H1 (cell line): ENCODE results near the gene RANBP2. TPM values are rescaled to one million over a fixed set of nuclear protein-coding genes. Genes with fewer than 3 reads are reported as not detected.

Experiments used
- ASH2L ChIP-seq: fragments of 200-600, 300-600 bp; sonication (generic); IDR thresholded peaks from one replicate; pipeline ENCODE4 v1.7.1; 2017; ENCODE audit warnings: low read length
- polyA plus RNA-seq, 7 experiments: library from polyadenylated mRNA; depleted of rRNA in 3 of 7; stranded (reverse) in 5 of 7; unstranded in 2 of 7; fragments of >200 nt in 5 of 7; fragments of 200-250 nt in 2 of 7; gene quantifications; 1 replicate in 5 of 7; 2 replicates in 1 of 7; 4 replicates in 1 of 7; pipeline versions ENCODE4 v1.2.1 to v1.2.3, GENCODE V29; 2011 to 2013; ENCODE audit warnings: missing spikeins in 2 of 7, mixed read lengths in 2 of 7
- total RNA-seq: library from RNA; stranded (reverse); fragmentation: NEBNext Ultra II Directional; extraction: Animal tissue kit (Norgen Biotek cat#: 25700); gene quantifications from 2 replicates; pipeline ENCODE4 v1.2.1, GENCODE V29; 2021

The RANBP2 gene
- total and polyA plus RNA-seq, 2 of the 8 experiments (the other 6 are each of a cell fraction or from before 2014, with no cell fraction given) = 8.2 to 95.9 TPM

DNA sequence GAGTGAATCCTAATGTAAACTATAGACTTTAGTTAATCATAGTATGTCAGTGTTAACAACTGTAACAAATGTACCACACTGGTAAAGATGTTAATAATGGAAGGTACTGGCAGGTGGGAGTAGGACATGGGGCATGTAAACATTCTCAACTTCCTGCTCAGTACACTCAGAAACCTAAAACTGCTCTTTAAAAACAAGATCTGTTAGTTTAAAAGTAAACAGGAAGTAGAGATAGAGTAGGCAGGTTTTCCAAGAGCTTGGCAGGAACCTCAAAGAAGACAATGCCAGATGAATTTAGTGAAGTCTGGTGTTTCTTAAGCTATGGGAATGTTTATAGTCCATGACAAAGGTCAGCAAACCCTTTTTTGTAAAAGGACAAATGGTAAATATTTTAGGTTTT lies 113.9 kb downstream of the RANBP2 start (continued):
- TF ChIP-seq ASH2L = no peak
